WERI-Rb-1 (cell line): ENCODE measurements around the gene NR2F6.

ENCODE experiments used
- DNase-seq: peaks from one replicate; pipeline ENCODE4 v3.0.0-alpha.2; 2020
- H3K27ac ChIP-seq: fragments of 250-450 bp; sonication (Bioruptor Pico); 2 replicates; pipeline ENCODE4 v1.5.1; 2020; ENCODE audit warnings: mild to moderate bottlenecking, moderate library complexity
- H3K27me3 ChIP-seq: fragments of 250-450 bp; sonication (Bioruptor Pico); 2 replicates; pipeline ENCODE4 v1.5.1; 2021; ENCODE audit warnings: mild to moderate bottlenecking, low read depth, moderate library complexity; ENCODE audit not compliant: insufficient read depth, severe bottlenecking
- H3K36me3 ChIP-seq: fragments of 250-450 bp; sonication (Bioruptor Pico); 2 replicates; pipeline ENCODE4 v1.5.1; 2020; ENCODE audit warnings: mild to moderate bottlenecking, moderate library complexity
- H3K4me3 ChIP-seq: 2 replicates; pipeline ENCODE4 v1.5.1; 2011; ENCODE audit warnings: low read depth, mild to moderate bottlenecking, control low read depth, low read length
- H3K9me3 ChIP-seq: fragments of 250-450 bp; sonication (Bioruptor Pico); 2 replicates; pipeline ENCODE4 v1.5.1; 2021; ENCODE audit warnings: mild to moderate bottlenecking, moderate library complexity; ENCODE audit not compliant: severe bottlenecking
- CTCF ChIP-seq: IDR thresholded peaks from 2 replicates; pipeline ENCODE4 v1.5.1; 2011; ENCODE audit warnings: low read depth, mild to moderate bottlenecking, control low read depth, inconsistent platforms, low read length

NR2F6 gene

GRCh38 chr19:17214508-17215126, 31.1 kb downstream of the NR2F6 start:
- H3K27ac ChIP-seq = peak overlapping the region; percentile 96
- TF ChIP-seq CTCF = no peak
- no peaks in the 10 kb centered on the region for H3K27me3 ChIP-seq
- no peak for DNase-seq
- peaks cover 31% of the 10 kb centered on the region for H3K36me3 ChIP-seq
- H3K9me3 ChIP-seq = no peaks in the 10 kb centered on the region
- peak overlapping the region; percentile 61 for H3K4me3 ChIP-seq

- H3K36me3 ChIP-seq = peaks cover 33% of the 10 kb centered on the region
- no peak for DNase-seq
- no peak overlapping the region for H3K4me3 ChIP-seq
- H3K9me3 ChIP-seq = no peaks in the 10 kb centered on the region
- TF ChIP-seq CTCF = no peak
- H3K27me3 ChIP-seq = no peaks in the 10 kb centered on the region
- H3K27ac ChIP-seq = no peak overlapping the region
Measured at GRCh38 chr19:17213334-17213733, 32.4 kb downstream of the NR2F6 start.

DNA sequence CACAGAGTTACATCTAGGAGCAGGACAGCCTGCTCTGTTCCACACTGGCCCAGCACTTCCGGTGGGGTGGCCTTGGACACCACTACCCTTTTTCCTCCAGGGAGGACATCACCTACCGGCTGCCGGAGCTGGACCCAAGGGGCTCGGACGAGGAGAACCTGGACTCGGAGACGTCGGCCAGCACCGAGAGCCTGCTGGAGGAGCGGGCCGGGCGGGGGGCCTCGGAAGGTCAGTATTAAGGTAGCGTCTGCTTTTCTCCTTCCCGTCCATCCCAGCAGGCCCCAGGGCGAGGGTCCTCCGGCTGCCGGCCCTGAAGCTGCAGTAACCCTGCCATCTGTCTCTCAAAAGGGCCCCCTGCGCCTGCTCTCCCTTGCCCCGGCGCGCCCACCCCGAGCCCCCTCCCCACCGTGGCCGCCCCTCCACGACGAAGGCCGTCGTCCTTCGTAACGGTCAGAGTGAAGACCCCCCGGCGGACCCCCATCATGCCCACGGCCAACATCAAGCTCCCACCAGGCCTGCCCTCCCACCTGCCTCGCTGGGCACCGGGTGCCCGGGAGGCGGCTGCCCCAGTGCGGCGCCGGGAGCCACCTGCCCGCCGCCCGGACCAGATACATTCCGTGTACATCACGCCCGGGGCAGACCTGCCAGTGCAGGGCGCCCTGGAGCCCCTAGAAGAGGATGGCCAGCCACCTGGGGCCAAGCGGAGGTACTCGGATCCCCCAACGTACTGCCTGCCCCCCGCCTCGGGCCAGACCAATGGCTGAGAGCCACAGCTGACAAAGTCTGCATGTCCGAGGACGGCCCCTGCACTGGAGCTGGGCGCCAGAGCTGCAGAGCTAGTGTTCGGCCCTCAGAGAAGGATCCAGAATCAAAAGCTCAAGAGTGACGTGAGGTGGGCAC, 33.9 kb downstream of the NR2F6 start:
- no peak for TF ChIP-seq CTCF
- Histone ChIP-seq H3K4me3 (no peak overlapping the region), H3K9me3 (no peaks in the 10 kb centered on the region), H3K27ac (no peak overlapping the region), H3K27me3 (no peaks in the 10 kb centered on the region), H3K36me3 (peaks cover 33% of the 10 kb centered on the region)
- no peak for DNase-seq

- no peaks in the 10 kb centered on the region for H3K27me3 ChIP-seq
- no peak overlapping the region for H3K4me3 ChIP-seq
- DNase-seq = no peak
- peaks cover 41% of the 10 kb centered on the region for H3K36me3 ChIP-seq
- TF ChIP-seq CTCF = no peak
- no peaks in the 10 kb centered on the region for H3K9me3 ChIP-seq
- no peak overlapping the region for H3K27ac ChIP-seq
Measured at GRCh38 chr19:17210296-17210695, 35.4 kb downstream of the NR2F6 start.

- peaks cover 44% of the 10 kb centered on the region for H3K36me3 ChIP-seq
- no peak overlapping the region for H3K27ac ChIP-seq
- no peak overlapping the region for H3K4me3 ChIP-seq
- peak; percentile 87 for DNase-seq
- no peaks in the 10 kb centered on the region for H3K27me3 ChIP-seq
- no peak for TF ChIP-seq CTCF
- H3K9me3 ChIP-seq = no peaks in the 10 kb centered on the region
Measured at GRCh38 chr19:17209126-17210036, 36.3 kb downstream of the NR2F6 start.
